Activated CD8-positive, alpha-beta memory T cell treated with anti-CD3 and anti-CD28 coated beads for 24 hours (primary cell): ENCODE measurements around the gene BORCS8.

Source experiments
- DNase-seq: peaks from one replicate; pipeline ENCODE4 v3.0.0-alpha.2; 2020

The BORCS8 gene

DNA sequence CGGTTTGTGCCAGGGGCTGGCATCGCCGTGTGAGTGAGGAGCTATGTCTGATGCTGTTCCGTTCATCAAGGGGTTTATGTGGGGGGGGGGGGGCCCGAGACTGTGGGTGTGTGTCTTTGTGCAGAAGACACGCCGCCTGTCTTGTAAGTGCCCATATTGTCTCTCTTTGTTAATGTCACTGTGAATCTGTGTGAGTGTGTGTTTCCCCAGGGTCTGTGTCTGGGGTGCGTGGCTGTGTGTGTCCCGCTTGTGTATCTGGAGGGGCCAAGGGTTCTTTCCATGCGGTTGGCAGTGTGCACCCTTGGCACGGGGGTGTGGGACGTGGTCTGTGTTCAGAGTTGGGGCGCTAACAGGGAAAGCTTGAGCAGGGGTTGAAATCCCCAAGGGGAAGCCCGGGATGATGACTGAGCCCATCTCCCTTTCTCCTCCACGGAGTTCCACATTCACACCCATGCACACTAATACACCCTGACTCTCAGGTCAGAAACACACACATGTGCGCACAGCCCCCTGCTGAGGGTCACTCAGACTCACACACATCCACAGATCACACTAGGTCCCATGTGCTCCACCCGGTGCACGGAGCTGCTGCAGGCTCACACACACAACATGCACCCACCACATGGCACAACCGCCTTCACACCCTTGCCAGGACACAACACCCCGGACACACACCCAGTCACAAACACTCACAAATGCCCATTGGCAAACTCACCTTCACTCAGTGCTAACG is 21.6 kb upstream of the BORCS8 start:
- DNase-seq: no peak

DNA sequence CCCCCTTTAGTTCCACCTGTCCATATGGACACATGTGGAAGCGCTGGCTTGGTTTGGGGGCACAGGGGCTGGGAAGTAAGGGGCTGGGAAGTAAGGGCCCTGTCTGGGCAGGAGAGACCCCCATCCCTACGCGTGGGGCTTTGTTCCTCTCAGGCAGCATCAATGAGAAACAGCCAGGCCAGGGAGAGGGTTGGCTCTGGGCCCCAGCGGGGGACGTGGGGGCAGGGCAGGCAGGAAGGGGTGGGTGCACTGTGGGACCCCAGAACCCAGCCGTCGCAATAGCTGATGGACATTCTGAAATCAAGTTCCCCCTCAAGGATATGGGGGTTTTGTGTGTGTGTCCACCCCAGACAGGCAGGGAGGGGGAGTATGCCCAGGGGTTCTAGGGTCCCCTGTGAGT is 21.0 kb upstream of the BORCS8 start:
- no peak for DNase-seq

DNA sequence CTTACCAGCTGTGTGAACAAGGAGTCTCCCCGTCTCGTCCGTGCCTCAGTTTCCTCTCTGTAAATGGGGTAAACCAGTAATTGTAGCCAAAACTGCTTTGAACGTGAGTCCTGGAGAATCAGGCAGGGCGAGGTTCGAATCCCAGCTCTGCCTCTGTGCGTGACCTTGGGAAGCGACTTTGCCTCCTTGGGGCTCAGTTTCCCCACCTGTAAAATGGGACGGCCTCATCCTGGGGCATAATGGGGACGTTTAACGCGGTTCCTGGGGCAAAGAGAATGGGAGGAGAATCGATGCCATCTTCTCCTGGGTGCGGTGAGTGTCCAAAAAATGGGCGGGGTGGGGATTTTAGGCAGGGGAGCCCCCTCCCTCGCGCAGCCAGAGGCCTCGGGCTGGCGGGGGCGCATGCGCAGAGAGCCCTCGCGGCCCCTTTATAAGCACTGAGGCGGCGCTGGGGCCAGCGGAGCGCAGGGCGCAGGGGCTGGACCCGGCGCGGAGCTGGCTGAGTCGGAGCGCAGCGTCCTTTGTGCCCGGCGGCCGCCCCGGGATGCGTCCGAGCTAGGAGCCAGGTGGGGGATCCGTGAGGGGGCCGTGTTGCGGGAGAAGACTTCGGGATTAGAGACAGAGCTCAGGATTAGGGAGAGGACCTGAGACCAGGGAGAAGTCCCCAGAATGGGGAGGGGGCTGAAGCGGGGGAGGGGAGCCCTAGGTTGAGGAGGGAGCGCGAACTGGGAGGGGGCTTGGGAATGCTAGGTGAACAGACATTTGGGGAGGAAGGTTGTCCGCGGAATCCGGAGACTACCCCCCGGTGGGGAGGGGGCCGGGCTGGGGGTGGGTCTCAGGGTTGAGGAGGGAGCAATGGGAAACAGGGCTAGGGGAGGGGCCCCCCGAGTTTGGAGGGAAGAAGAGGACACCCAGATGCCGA is 19.8 kb upstream of the BORCS8 start, which contains the start of gene NCAN:
Gene NCAN, plus strand, starts transcription at position 460 of the 922 bp plus-strand sequence. CDS start 4,996 bp downstream, outside the sequence.
- DNase-seq: no peak

DNA sequence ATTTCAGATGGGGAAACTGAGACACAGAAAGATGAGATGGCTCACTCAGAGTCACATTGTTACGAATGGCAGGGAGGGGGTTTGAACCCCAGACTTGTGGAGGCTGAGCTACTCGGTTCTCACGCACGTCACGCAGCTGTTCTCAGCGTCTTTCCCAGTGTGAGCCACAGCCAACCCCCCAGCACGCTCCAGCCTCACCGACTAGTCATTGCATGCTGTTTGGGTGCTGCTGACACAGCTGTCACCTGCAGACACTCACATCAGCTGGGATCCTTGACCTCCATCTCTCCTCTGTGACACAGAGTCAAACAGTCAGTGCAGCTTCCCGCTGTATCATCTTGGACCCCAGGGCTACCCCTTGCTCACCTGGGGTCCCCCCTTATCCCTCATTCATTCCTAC is 17.4 kb upstream of the BORCS8 start:
- DNase-seq: no peak

DNA sequence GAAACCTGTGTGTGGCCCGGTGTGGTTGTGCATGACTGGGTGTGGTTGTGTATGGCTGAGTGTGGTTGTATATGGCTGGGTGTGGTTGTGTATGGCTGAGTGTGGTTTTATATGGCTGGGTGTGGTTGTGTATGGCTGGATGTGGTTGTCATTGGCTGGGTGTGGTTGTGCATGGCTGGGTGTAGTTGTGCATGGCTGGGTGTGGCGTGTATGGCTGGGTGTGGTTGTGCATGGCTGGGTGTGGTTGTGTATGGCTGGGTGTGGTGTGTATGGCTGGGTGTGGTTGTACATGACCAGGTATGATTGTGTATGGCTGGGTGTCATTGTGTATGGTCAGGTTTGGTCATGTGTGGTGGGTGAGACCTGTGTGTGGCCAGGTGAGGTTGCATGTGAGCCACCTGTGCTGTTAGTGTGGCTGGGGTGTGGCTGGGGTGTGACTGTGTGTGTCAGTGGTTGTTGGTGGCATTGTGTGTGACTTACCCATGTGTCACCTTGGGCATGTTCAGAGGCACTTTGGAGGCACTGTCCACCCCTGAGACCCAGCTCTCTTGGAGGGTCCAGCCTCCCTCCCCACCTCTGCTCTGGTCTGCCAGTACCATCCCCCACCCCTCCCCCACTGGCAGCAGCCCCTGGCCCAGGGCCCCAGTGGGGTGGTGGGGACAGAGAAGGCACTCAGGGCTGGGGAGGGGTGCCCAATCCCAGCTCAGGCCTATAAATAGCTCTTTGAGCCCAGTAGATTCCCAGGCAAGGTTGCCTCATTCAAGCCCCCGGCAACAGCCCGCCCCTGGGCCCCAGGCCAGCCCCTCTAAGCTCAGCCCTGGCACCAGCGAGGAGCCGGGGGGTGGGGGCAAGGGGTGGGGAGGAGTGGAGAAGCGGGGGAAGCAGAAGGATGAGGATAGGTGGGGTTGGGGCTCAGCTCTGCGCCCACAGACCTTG is 16.0 kb upstream of the BORCS8 start:
- DNase-seq: no peak

DNA sequence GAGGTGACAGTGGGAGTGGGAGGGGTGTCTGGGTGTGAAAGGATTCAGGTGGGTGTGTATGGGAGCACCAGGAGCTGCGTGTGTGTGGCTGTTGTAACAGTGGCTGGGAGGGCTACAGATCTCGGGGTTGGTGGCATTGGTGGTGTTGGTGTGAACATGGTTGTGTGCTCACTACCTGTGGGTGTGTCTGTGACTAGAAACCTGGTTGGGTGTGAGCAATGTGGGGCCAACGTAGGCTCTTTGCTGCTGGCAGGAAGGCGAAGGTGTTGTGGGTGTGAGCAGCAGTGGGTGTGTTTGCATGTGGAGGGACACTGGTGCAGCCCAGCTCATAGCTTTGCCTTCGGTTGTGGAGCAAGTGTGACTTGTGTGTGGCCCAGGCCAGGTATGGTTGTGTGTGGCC is 15.0 kb upstream of the BORCS8 start:
- DNase-seq: no peak

DNA sequence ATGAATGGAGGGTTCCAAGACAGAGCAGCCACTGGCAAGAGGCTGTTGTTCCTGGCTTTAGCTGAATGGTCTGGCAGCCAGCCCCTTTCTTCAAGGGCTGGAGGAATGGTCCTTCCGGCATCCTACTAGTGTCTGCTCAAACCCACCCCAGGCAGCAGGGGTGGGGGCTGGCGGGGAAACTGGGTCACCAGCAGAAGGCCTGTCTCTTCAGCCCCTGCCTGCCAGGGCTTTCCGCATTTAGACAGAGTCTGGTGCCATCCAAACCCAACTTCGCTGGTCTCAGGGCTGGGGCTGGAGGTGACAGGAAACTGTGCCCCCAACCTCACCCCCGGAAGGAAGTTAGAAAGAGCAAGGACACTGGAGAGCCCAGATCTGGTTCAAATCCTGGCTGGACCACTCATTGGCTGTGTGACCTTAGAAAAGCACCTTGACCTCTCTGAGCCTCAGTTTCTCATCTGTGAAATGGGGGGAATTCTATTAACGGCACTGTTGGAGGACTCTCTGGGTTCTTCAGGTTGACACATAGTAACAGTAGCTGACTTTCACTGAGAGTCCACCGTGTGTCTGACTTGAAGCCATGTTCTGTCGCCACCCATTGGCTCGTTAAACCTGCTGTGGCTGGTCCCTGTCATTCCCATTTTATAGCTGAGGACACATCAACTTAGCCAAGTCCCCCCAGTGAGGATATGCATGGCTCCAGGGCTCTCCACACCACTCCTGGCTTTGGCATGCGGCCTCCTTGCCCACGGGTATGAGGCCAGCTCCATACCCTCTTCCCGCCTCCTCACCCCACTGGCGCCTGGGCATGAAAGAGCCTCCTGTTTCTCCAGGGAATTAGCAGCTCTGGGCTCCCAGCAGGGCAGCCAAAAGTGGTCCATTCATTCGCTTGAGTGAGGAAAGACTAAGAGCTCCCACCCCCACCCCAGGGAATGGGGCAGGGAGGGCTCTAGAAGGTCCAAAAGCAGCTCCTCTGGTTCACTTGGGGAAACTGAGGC is 13.8 kb upstream of the BORCS8 start:
- DNase-seq: no peak

DNA sequence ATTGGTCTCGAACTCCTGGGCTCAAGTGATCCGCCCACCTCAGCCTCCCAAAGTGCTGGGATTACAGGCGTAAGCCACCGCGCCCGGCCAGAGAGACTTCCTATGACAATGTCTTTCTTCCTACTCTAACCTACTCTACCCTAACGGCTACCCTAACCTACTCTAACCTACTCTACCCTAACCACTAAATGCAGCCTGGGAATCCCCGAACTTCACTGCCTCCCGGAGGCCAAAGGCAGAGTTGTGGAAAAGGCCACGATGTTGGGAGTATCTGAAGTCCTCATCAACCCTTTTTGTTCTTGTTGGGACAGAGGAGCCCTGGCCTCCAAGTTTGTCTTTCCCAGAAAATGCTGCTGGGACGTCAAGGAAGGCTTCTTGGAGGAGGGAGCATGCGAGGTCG is 12.2 kb upstream of the BORCS8 start:
- no peak for DNase-seq

DNA sequence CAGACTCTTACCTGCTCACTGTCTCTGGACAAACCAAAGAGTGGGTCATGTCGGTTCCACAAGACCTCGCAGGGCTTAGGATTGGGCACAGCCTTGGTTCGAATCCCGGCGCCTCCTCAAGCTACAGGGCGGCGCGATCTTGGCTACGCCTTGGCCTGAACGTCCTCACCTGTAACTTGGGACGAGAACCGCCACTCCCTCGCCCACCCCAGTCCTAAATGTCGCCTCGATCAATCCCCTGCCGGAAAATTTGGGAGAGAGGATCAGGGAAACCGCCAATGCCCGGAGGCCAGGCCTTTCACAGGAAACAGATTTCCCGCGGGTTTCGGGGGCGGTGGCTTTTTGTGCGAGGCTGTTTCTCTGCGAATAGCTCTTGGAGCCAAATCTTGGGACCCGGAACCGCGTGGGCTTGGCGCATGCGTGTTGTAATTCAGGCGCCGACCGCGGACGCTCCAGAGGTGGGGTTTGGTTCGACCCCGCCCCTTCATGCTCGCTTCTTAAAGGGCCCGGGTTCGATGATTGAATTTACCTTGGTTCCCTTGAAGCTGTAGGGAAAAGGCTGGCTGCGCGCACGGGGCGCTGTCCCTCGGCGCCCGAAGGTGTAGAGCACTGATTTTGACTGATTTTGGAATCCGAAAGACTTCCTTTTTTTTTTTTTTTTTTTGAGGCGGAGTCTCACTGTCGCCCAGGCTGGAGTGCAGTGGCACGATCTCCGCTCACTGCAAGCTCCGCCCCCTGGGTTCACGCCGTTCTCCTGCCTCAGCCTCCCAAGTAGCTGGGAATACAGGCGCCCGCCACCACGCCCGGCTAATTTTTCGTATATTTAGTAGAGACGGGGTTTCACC is 11.3 kb upstream of the BORCS8 start, which contains the start of gene NR2C2AP:
Gene NR2C2AP, minus strand, starts transcription at position 403 of the 845 bp plus-strand sequence. Its CDS starts 354 bp downstream, at position 49.
- DNase-seq: peak; percentile 96

DNA sequence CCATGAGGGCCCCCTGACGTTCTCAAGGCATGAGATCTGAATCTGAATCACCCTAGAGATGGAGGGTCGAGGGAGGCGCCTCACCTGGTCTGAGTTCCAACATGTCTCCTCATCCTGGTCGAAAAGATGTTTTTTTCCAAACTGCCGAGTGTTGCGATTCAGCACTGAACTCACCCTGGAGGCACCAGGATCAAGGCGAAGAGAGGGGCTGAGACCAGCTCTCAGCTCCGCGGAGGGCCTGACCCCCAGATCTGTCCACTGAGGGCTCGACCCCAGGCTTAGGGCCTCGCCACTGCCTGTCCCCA is 10.7 kb upstream of the BORCS8 start:
- DNase-seq: no peak

DNA sequence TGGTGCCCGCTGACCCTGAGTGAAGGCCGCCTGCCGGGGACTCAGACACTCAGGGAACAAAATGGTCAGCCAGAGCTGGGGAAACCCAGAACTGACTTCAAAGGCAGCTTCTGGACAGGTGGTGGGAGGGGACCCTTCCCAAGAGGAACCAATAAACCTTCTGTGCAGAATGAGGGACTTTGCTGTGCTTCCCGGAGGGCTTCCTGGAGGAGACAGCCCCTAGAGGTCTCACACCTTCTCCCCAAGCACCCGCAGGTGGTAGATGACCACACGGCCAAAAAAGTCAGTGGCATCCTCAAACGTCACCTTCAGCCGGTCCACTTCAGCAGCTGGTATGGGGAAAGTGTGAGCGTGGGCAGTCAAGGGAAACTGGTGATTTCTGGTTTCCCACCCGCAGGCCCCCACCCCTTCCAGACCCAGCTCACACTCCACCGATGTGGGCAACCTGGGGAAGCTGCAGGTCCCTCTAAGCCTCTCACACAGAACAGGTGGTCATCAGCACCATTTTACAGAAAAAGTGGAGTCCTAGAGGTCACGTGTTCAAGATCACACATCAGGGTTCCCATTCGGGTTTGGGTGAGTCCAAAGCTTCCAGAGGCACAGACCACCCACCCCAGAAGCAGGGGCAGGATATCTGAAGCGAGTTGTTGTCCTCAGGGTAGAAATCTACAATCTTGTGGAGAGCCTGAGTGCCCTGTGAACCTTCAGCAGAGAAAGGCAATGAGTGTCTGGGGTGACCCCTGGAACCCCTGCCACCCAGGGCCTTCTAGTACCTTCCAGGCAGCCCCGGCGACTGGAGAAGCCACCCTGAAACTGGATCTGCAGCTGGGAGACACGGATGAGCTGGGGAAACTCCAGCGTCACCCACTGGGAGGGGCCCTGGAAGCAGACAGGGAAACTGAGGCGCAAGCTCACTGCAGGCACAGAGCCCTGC is 10.0 kb upstream of the BORCS8 start:
- DNase-seq: no peak

DNA sequence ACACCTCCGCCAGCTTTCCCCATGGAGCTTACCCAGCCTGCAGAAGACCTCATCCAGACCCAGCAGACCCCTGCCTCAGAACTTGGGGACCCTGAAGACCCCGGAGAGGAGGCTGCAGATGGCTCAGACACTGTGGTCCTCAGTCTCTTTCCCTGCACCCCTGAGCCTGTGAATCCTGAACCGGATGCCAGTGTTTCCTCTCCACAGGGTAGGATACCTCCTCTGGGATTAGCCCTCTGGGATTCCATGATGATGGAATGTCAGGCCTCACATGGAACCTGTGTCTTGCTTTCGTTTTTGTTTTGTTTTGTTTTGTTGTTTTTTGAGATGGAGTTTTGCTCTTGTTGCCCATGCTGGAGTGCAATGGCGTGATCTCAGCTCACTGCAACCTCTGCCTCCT is 2.0 kb upstream of the BORCS8 start:
- no peak for DNase-seq

DNA sequence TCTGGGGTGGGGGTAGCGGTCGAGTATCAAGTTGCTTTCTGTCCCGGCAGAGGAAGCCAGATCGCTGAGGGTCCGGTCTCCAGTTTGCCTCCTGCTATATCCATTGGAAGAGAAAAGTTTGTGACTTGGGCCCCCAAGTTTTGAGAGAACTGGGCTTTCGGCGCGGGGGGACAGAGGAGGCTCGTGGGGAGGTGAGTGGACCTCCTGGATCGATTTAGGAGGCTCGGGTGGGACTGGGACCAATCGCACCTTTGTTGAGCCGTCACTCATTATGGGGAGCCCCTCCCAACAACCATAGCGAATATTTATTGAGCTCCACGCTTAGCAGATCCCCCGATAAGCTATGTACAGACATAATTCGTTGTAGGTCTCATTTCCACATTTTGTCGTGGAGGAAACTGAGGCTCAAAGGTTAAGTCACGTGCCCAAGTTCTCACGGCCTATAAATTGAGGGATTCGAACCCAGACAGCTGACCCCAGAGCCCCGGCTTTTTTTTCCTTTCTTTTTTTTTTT is 1.0 kb upstream of the BORCS8 start:
- DNase-seq: no peak

DNA sequence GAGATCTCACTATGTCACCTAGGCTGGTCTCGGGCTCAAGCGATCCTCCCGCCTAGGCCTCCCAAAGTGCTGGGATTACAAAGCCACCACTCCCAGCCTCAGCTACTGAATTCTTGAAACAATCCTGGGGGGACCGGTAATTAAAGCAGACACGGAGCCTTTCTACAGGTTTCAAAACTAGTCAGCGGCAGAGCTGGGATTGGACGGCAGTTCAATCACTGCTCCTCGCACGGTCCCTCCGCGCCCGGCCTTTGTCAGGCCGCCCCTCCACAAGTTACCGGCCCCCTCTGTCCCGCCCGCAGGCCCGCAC is 229 bp downstream of the BORCS8 start:
- DNase-seq: no peak

DNA sequence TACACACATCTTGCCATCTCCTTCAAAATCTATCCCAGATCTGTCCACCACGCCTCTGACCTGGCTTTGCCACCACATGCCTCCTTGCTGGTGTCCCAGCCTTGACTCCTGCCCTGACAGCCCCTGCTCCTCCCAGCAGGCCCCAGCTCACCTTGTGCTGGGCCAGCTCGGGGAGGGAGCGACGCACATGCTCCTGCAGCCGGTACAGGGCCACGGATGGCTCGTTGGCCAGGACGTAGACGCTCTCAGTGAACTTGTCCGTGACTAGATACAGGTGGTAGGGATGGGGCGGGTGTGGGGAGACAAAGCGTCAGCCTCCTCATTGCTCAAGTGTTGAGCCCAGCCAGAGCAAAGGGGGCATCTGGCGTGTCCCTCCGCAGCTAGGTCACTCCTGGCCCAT is 5.2 kb downstream of the BORCS8 start:
- DNase-seq: no peak

DNA sequence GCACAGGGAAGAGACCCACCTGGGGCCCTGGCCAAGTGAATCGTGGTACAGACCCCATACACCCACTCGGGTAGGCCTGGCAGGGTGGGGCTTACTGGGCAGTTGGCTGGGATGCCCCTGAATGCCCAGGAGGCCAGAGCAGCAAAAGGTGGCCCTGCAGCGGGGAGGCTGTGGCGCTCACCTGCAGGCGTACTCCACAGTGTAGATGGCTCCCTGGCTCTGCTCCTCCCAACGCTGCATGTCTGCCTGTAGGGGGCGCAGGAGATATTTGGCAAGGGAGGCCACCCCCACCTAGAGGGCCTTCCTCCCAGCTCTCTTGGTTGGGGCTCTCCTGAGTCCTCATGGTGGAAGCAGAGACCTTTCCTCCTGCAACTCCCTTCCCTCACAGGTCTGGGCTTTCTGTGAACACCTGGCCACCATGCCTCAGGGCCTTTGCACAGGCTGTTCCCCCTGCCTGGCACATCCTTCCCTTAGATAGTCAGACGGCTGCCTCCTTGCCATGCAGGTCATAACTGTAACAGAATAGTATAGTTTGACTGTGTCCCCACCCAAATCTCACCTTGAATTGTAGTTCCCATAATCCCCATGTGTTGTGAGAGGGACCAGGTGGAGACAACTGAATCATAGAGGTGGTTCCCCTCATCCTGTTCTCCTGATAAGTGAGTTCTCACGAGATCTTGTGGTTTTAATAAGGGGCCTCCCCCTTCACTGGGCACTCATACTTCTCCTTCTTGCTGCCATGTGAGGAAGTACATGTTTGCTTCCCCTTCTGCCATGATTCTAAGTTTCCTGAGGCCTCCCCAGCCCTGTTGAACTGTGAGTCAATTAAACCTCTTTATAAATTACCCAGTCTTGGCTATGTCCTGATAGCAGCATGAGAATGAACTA is 5.9 kb downstream of the BORCS8 start:
- peak; percentile 82 for DNase-seq

DNA sequence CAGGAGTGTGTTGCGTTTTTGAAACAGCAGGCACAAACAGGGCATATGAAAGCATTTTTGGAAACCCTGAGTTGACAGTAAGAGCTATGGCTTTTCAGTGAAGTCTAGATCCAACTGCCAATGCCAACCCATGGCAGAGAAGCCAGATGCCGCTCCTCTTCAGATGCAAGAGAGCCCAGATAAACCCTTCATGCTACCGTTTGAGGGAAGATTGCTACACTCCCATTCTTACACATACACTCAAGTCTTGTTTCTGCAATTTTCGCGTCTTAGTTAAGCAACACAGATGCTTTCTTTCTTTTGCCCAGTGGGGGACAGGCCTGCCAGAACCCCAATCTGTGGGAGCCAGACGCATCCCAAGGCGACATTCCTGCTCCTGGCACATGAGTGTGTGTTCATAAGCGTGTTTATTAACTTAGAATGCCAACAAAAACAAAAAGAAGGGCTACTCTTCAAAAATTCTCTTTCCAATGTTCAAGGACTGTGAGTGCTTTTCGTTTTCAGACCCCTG is 10.4 kb downstream of the BORCS8 start:
- DNase-seq: no peak
